KBM-7 (cell line): ENCODE results near the gene TRAK1.

Experiments
- DNase-seq: peaks from one replicate; pipeline ENCODE4 v3.0.0-alpha.2; 2015
- in situ Hi-C: fragments of 300-500 bp; cut with MboI; formaldehyde crosslinking; loops from 2 replicates; pipeline ENCODE4 v1.14.3; 2020; ENCODE audit warnings: low sequenced_read_pairs, low pct_unique_long_range_greater_than_20kb, mixed read lengths

TRAK1 gene

DNA sequence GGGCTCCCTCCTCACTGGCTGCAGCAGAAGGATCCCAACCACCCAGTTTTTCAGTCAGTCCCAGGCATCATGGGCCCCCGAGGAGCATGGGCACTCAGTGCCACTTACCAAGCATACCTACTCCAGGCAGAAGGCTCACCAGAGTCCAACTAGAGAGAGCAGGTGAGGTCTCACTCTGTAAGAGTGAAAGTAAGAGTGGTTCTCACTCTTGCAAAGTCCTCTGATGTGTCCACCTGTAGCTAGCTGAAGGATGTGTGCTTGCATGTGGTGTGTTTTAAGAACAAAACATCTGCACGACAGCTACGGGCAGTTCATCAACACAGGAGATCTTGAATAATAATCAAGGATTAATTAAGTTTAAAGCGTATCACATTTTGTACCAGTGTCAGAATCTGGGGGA, 125.1 kb downstream of the TRAK1 start:
- in situ Hi-C loops, result no loop called here

DNA sequence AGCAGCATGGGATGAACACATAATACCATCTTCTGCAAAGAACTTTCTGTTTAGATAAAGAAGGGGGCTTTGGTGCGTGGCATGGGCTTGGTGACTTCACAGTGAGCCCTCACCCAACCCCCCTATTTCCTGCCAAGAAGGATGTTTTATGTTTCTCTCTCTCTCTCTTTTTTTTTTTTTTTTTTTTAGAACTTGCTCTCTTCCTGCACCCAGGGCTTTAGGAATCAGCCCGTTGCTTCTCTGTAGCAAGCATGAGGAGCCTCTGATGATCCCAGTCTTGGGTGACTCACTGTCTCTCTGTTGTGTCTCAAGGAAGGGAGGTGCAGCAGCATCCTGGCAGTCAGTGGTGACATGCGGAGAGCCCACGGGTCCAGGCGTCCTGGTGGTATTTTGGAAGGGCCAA, 125.8 kb downstream of the TRAK1 start:
- DNase-seq, result no peak
- in situ Hi-C loops, result no loop called here

More for the DNA sequence above, 125.1 kb downstream of the TRAK1 start:
- DNase-seq, result no peak

DNA sequence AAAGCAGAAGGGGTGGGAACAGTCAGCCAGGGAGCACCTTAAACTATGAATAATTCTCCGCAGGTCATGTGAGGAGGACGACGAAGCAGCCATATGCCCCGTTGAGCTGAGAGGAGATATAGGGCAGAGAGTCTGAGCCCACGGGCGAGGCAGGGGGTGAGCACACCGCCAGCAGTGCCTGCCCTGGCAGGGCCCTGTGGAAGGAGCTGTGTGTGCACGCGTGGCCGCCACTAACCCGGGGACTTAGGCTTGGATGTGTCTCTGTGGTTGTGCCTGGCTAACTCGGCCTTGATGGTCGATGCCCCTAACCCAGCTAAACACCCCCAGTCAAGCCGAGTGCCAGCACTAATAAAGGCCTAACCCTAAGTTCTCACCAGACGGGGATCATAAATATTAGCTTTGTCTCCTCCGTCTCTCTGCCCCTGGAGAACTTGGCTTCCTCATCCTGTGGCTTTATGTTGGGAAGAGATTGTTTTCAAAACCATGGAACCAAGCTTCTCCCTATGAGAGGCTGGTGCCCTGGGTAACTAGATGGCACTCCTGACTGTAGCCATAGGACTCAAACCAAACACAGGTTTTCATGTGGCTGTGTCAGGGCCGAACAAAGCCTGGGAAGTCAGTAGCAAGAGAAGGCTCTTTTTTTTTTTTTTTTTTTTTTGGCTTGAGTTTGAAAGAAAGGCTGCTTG, 129.4 kb downstream of the TRAK1 start:
- in situ Hi-C loops, result no loop called here
- DNase-seq, result no peak

DNA sequence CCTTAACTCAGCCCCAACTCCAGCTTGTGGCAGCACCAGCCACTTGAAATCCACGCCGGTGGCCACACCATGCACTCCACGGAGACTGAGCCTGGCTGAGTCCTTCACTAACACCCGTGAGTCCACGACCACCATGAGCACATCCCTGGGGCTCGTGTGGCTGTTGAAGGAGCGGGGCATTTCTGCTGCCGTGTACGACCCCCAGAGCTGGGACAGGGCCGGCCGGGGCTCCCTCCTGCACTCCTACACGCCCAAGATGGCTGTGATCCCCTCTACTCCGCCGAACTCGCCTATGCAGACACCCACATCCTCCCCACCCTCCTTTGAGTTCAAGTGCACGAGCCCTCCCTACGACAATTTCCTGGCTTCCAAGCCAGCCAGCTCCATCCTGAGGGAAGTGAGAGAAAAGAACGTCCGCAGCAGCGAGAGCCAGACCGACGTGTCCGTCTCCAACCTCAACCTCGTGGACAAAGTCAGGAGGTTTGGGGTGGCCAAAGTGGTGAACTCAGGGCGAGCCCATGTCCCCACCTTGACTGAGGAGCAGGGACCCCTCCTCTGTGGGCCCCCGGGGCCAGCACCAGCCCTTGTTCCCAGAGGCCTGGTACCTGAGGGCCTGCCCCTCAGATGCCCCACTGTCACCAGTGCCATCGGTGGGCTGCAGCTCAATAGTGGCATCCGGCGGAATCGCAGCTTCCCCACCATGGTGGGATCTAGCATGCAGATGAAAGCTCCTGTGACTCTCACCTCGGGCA, 132.0 kb downstream of the TRAK1 start:
- no peak for DNase-seq
- in situ Hi-C loops, result no loop called here

DNA sequence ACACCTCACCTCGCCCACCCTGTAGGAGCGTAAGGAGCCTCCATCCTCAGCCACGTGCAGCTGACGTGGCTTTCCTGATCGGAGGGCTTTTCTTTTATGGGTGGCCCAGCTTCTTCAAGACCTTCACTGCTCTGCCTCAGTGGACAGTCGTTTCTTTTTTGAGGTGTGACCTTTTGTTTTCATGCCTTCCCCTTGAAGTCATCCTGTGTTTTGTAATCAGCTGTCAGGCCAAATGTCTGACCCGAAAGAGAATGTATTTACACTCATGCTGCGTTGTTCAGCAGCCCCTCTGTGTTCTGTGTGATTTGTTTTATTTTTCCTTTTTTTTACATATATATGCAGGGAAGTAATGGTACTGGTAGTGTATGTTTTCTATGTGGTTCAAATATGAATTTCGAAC, 133.0 kb downstream of the TRAK1 start:
- in situ Hi-C loops, result no loop called here

DNA sequence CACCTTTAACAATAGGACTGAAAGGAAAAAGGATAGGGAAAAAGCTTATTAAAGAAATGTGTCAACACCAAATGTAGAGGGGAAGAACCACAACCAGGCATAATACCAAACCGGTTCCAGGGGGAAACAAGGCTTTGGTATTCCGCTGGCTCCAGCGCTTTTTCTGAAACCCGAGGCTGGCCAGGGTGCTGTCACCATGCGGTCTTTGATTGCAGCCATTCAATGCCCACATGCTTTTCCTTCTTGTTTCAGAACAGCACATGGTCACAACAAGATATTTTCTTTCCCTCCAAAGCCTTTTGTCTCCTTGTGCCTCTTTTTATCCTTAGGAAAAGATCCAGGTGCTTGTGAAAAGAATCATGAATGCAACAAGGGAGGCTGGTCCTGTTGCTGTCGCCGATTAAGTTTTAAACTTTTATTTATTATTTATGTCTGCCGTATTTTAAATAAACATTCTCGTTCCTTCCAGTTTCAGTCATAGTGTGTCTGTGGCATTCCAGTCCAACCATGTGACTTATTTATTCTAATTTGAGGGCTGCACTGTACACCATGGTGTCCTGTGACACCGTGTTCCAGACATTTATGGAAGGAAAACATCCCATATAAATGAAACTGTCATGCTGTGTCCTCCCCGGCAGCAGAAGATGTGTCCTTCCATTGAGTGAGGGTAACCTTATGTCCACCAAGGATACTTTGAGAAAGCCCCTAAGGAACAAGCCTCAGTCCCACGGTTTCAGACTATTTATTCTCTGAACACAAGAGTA, 133.7 kb downstream of the TRAK1 start:
- in situ Hi-C loops, result loop anchor here (25.0 kb wide), 1 partner anchor 212 kb away; no protein-coding TSS in a partner anchor
- no peak for DNase-seq

More for the DNA sequence above, 133.0 kb downstream of the TRAK1 start:
- DNase-seq, result no peak

DNA sequence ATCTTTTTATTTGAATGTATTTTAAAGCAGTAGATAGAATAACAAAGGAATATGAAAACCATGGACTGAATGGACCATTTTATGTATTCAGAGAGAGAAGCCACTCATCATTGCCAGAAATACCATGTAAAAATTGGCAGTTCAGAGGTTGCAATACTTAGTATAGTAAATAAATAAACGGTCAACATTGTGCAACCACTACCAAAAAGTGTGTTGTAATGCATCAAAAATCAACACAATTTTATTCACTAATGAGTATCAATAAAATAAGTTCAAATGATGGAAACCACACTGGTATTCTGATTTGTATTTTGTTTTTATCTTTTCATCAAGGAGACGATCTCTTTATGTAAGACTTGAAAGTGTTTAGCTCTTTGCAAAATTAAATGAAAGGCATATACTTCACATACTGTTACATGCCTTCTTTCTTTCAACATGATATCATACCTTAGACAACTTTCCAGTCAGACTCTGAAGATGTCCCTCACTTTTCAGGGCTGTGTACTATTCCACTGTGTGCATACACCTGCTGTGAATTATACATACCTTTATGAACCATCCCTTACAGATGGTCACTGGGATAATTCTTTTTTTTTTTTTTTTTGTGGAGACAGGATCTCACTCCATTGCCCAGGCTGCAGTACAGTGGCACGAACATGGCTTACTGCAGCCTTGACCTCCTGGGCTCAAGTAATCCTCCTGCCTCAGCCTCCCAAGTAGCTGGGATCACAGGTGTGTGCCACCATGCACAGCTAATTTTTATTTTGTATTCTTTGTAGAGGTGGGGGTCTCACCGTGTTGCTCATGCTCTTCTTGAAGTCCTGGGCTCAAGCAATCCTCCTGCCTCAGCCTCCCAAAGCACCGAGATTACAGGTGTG, 134.6 kb downstream of the TRAK1 start:
- DNase-seq, result no peak
- in situ Hi-C loops, result loop anchor here (25.0 kb wide), 1 partner anchor 212 kb away; no protein-coding TSS in a partner anchor

DNA sequence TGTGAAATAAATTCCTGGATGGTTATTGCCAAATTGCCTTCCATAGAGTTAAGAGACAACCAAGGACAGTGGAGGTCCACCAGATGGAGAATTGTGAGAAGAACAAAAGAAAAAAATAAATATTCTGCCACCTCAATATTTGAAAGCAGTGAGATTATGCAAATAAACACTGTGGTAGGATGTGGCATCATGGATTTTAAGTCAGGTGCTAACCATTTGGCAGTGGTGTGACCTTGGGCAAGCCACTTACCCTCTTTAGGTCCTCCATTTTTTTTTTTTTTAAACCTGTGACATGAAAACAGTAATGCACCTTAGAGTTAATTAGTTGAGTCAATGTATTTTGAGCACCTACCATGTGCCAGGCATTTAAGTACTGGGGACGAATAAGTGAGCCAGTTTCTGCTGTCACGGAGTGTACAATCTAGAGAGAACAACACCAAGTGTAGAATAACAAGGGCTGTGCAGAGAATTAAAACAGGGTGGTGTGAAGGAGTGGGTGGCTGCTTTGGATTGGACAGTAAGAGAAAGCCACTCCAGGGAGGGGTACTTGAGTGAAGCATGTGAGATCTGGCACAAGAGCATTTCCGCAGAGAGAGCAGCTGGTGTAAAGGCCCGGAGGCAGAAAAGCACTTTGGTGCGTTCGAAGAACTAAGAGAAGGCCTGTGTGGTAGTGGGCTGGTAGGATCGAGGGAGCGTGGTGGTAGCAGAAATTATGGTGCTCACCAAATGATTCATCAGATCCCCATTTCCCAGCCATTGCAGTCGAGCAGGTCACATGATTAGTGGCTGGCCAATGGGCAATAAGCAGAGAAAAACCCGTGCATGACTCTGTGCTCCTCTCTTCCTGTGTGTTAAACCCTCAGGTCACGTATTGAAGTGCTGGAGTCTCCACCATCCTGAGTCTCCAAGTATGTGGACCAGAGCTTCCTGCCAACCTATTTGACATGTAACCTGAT, 135.6 kb downstream of the TRAK1 start:
- no peak for DNase-seq
- in situ Hi-C loops, result loop anchor here (25.0 kb wide), 1 partner anchor 211 kb away; no protein-coding TSS in a partner anchor

DNA sequence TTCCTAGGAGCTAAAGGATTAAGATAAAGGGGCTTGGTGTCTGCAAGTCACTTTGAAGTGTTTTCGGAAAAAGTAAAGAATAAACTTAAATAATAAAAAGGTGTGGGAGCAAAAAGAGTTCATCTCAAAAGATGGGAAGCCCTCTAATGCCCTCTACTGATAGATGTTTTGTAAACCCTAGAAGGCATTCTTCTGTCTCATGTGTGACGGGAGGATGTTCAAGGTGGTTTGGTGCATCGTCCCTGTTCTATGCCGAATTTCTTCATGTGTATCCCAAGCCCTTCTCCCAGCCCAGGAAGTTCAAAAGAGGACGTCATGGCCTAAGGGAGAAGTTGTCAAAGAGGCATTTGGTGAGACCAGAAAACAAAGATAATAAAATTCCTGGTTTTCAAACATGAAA, 137.6 kb downstream of the TRAK1 start:
- in situ Hi-C loops, result loop anchor here (25.0 kb wide), 1 partner anchor 209 kb away; no protein-coding TSS in a partner anchor
- DNase-seq, result peak; percentile 20

DNA sequence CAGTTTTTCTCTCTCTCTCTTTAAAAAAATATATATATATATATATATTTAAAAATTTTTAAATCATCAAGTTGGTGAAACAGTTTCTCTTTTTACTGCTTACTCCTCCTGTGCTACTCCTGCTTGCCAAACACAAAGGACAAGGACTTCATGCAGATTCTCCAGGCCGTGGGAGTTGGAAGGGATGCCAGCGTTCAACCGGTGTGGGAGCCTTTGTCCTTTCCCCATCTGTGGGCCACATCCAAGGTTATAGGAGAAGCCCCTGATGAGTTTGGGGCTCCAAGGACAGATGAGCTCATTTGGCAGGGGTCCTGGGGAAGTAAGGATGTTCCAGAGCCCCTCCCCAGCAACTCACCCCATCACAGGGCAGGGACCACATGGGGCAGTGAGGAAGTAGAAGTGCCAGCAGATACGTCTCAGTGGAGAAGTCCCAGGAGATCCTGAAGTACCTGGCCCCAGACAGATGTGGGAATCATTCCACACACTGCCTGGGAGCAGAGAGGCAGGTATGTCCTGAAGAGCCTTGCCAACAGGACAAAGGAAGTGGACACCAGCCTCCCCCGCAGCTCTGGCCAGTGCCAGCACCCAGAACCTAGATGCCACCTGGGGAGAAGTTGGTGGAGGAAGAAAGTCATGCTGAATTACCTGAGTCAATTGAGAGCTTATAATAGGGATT, 138.2 kb downstream of the TRAK1 start:
- no peak for DNase-seq
- in situ Hi-C loops, result loop anchor here (25.0 kb wide), 1 partner anchor 208 kb away; no protein-coding TSS in a partner anchor

DNA sequence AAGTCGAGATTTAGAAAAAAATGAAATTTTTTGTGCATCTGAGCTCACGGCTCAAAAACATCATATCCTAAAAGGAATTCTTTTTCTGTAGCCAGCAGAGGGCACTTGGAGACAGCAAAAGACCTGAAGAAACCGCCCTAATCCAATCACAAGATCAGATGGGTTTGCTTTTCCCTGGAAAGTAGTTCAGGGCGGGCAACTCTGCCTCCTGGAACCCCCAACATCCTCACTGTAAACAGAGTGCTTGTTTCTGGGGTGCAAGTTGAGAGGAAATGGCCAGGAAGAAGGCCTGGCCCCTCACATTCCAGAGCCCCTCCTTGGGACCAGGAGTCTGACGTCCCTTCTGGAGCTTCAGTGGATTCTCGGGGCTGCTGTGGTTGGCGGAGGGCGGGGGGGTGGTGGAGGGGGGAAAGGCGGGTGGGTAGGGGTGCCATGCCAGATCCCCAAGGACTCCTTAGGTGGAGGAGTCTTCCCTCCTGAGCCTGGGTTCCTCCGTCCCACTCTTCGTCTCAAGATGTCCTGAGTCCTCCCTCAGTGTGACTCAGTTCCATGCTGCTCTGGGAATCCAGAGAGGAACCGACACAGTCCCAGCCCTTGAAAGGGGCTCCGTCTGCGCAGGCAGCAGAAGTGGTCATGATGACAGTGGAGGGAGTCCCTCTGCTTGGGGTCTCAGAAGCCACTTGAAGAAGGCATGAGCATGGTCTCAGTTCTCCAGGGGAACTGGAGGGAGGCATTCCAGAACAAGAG, 139.0 kb downstream of the TRAK1 start:
- peak; percentile 52 for DNase-seq
- in situ Hi-C loops, result loop anchor here (25.0 kb wide), 1 partner anchor 207 kb away; no protein-coding TSS in a partner anchor

DNA sequence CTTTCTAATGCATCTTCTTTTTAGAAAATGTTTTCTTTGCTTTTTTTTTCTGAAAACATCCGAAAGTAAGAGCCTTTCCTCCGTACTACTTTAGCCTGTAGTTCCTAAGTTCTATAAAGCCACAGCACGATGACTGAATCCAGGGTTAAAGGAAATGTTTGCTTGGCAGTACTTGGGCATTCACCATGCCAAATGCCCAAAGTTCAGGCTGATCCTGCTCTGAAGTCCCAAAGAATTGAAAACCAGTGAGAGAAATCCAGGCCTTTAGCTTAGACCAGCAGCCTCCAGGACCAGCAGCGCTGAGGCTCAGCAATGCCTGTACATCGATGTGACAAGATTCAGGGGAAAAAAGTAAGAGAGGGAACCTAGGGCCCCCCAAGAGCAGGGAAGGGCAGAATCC, 139.7 kb downstream of the TRAK1 start:
- in situ Hi-C loops, result loop anchor here (25.0 kb wide), 1 partner anchor 206 kb away; no protein-coding TSS in a partner anchor
- DNase-seq, result no peak

DNA sequence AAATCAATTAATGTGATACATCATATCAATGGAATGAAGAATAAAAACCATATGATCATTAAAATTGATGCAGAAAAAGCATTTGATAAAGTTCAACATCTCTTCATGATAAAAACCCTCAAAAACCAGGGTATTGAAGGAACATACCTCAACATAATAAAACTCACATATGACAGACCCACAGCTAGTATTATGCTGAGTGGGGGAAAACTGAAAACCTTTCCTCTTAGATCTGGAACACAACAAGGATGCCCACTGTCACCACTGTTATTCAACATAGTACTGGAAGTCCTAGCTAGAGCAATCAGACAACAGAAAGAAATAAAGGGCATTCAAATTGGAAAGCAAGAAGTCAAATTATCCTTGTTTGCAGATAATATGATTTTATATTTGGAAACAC, 144.4 kb downstream of the TRAK1 start:
- DNase-seq, result no peak
- in situ Hi-C loops, result loop anchor here (25.0 kb wide), 1 partner anchor 202 kb away; no protein-coding TSS in a partner anchor

DNA sequence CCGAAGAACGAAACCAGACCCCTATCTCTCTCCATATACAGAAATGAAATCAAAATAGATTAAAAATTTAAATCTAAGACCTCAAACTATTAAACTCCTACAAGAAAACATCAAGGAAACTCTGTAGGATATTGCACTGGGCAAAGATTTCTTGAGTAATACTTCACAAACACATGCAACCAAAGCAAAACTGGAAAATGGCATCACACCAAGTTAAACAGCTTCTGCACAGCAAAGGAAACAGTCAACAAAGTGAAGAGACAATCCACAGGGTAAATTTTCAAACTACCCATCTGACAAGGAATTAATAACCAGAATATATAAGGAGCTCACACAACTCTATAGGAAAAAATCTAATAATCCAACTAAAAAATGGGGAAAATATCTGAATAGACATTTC, 145.5 kb downstream of the TRAK1 start:
- DNase-seq, result no peak
- in situ Hi-C loops, result loop anchor here (25.0 kb wide), 1 partner anchor 201 kb away; no protein-coding TSS in a partner anchor

DNA sequence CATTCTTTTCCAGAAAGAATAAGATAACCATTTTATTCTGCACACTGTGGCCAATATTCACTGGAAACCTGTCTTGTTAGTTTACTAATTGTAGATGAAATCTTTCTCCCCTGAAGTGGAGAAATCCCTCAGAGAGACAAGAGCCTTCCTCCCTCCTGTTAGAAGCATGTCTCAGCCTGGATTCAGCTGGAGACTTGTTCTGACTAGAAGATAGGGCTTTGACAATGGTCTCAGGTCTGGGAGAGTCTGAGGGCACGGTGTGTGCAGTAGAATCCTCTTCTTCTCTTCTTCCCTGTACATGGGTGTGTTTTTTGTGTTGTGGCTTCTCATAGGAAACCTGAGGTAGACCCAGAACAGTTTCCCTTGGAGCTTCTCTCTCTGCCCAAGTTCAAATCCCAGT, 154.9 kb downstream of the TRAK1 start:
- in situ Hi-C loops, result loop anchor here (25.0 kb wide), 1 partner anchor 191 kb away; no protein-coding TSS in a partner anchor
- no peak for DNase-seq

DNA sequence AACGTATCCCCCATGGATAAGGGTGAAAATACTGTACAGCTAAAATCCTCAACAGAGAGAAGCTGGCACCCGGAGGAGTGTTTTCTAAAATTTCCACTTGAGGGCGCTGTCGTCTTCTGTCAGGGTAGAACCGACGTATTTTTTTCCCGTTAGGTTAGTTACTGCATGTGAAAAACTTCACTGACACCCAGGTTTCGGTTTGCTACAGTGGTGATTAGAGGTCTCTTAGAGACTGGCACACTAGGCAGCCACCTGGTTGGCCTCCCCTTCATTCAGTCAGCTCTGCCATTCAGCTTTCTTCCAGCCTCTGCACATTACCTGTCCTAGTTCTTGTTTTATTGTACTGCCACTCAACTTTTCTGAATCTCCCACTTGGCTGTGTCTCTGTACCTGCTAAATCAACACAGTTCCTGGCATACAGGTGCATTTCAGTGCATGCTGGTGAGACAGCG, 156.4 kb downstream of the TRAK1 start:
- in situ Hi-C loops, result loop anchor here (25.0 kb wide), 1 partner anchor 190 kb away; no protein-coding TSS in a partner anchor
- peak; percentile 72 for DNase-seq
